NCI-H1417 treated with DMSO at 0.1 percent for 48 hours (cell line): ENCODE results near the gene TMEM128.
"Not testable (repeated sequence)": the region's sequence is repeated elsewhere in the genome, so short reads cannot be mapped to it uniquely, and the experiment has no call there.

Source experiments
- DNase-seq: peaks from one replicate; lab custom pipeline; 2025; lab: John Stamatoyannopoulos, UW

Gene TMEM128

GRCh38 chr4:4188557-4188956 lies 59.5 kb downstream of the TMEM128 start:
- not testable (repeated sequence) for DNase-seq
